GM12875 (cell line): ENCODE results near the gene CD38.

Source experiments
- H3K4me3 ChIP-seq: one replicate; pipeline ENCODE4 v1.5.1; 2011; ENCODE audit warnings: low read depth, low read length, control low read depth
- TF ChIP-seq, protein P1 (sequence below): IDR thresholded peaks from 2 replicates; pipeline ENCODE4 v1.5.1; 2011; ENCODE audit warnings: low read depth, mild to moderate bottlenecking, control low read depth, inconsistent platforms, low read length, moderate library complexity, borderline replicate concordance; ENCODE audit not compliant: insufficient read depth

Gene CD38

DNA sequence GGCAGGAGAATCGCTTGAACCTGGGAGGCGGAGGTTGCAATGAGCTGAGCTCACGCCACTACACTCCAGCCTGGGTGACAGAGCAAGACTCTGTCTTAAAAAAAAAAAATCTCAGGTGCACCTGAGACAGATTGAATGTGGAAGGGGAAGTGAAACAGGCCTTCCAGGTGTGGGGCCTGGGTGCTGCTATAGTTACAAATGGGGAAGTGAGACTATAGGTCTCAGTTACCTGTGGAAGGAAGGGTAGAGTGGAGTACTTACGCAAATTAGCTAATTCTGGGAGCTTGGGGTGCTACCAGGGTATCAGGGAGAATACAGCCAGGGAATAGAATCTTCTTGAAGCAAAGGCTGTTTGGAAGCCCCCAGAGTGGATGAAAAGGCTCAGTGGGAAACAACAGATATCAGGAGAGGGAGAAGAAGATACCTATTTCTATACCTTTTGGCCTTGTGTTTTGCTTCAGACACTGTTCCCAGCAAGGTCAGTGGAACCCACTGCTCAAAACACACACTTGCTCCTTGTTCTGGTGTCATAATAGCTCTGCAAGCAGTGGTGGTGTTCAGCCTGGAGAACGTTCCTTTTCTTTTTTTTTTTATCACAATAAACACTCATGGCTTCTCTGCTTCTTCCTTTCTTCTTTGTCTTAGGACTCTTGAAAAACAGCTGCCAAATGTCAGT is 7.0 kb downstream of the CD38 start:
- TF ChIP-seq, protein P1, sequence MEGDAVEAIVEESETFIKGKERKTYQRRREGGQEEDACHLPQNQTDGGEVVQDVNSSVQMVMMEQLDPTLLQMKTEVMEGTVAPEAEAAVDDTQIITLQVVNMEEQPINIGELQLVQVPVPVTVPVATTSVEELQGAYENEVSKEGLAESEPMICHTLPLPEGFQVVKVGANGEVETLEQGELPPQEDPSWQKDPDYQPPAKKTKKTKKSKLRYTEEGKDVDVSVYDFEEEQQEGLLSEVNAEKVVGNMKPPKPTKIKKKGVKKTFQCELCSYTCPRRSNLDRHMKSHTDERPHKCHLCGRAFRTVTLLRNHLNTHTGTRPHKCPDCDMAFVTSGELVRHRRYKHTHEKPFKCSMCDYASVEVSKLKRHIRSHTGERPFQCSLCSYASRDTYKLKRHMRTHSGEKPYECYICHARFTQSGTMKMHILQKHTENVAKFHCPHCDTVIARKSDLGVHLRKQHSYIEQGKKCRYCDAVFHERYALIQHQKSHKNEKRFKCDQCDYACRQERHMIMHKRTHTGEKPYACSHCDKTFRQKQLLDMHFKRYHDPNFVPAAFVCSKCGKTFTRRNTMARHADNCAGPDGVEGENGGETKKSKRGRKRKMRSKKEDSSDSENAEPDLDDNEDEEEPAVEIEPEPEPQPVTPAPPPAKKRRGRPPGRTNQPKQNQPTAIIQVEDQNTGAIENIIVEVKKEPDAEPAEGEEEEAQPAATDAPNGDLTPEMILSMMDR: no peak
- no peak overlapping the region for H3K4me3 ChIP-seq

DNA sequence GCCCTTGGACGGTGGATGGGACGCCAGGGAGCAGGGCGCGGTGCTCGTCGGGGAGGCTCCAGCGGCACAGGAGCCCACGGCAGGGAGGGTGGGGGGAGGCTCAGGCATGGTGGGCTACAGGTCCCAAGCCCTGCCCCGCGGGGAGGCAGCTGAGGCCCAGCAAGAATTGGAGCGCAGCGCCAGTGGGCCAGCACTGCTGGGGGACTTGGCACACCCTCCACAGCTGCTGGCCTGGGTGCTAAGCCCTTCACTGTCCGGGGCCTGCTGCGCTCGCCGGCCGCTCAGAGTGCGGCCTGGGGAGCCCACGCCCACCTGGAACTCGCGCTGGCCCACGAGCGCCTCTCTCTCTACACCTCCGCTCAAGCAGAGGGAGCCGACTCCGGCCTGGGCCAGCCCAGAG is 8.6 kb downstream of the CD38 start:
- H3K4me3 ChIP-seq: no peak overlapping the region
- TF ChIP-seq, protein P1: no peak

DNA sequence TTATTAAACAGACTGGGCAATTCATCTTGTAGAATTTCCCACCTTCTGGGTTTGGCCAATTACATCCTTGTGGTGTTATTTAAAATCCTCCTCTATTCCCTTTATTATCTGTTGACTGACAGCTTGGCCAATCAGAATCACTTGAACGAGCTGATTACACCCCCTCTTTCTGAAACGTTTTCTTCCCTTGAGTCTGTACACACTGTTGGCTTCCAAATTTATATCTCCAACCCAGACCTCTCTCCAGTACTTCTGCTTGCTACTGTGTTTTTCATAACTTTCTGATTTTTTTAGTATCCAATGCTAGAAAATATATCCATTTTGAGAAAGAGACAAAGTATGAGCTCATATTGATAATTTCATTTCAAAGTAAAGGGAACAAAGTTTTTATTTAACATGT is 14.8 kb downstream of the CD38 start:
- no peak overlapping the region for H3K4me3 ChIP-seq
- TF ChIP-seq, protein P1: no peak

DNA sequence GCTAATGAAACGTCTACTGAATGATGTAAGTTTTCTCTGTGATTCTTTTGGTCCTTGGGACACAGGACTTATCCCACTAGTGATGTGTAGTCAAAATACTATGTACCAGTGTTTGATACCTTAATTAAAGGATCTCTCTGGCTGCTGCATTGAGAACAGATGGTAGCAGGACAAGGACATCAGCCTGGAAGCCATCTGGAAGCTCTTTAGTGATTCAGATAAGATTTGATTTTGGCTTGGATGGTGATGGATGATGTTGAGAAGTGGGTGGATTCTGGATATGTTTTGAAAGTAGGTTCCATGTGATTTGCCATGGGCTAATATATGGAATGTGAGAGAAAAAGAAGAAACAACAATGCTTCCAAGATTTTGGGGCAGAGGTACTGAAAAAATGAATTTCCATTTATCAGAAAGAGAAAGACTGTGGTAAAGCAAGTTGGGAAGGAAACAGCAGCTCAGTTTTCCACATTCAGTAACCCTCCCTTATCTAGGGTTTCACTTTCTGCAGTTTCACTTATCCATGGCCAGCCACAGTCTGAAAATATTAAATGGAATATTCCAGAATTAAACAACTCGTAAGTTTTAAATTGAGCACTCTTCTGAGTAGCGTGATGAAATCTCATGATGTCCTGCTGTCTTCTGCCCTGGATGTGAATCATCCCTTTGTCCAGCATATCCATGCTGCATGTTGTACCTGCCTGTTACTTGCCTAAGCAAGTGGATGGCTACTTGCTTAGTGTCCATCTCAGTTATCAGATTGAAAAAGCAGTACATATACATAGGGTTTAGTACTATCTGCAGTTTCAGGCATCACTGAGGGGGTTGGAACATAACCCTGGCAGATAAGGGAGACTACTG is 15.6 kb downstream of the CD38 start:
- TF ChIP-seq, protein P1: no peak
- H3K4me3 ChIP-seq: no peak overlapping the region

DNA sequence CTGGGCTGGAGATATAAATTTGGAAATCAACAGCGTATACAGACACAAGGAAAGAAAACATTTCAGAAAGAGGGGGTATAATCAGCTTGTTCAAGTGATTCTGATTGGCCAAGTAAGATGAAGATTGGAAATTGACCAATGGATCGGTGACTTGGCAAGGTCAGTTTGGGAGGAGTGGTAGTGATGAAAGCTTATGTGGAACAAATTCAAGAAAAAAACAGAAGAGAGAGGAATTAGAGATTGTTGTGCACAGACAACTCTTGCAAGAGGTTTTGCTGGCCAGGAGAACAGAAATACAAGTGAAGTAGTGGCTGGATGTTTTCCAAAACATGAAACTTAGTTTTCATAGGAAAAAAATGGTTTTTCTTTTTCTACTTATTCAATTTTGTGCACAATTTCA is 16.3 kb downstream of the CD38 start:
- H3K4me3 ChIP-seq: no peak overlapping the region
- TF ChIP-seq, protein P1: no peak

DNA sequence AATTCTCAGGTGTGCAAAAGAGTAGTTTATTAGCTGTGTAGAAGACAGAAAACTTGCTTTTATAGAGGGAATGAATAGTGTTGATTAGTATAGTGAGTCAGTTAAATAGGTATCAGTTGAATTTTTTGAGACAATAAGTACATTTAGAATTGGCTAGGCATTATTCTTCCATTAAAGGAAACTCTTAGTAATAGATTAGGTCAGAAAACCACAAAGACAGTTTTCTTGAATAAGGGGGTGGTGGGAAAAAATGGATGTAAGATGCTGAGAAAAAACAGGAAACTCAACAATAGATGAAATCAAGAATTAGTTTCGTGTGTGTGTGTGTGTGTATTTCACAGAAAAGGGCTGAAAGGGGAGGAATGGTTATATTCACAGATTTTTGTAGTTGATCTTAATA is 16.8 kb downstream of the CD38 start:
- H3K4me3 ChIP-seq: no peak overlapping the region
- TF ChIP-seq, protein P1: no peak

DNA sequence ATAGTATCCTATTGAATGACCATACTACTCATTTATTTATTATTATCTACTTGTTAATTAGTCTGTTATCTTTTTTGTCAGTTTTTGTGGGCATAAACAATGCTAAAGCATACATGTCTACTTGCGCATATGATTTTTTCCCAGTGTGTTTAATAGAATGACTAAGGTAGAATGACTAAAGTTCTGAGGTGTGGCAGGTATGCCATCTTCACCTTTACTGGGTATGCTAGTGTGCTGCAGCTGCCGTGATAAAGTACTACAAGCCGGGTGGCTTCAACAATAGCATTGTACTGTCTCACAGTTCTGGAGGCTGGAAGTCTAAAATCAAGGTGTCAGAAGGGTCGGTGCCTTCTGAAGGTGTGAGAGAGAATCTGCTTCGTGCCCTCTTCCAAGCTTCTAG is 19.2 kb downstream of the CD38 start:
- TF ChIP-seq, protein P1: no peak
- no peak overlapping the region for H3K4me3 ChIP-seq
